ENCODE results near the gene ZNF234. TPM values are rescaled to one million over a fixed set of nuclear protein-coding genes. Genes with fewer than 3 reads are reported as not detected.

The ZNF234 gene
- 10 to 100 TPM; 14.6 to 20.4 TPM for total RNA-seq
- 10 to 100 TPM; 12.7 to 15.5 TPM for polyA plus RNA-seq (ENCODE audit: insufficient read length in 2 of 2)
- long read RNA-seq, donor 1: 0 reads
- long read RNA-seq, donor 2: 0 reads
- long read RNA-seq, donor 3, full-length matches to known transcripts: 1 of 1 reads
- long read RNA-seq, donor 3, partial matches to known transcripts: 0 of 1 reads
- long read RNA-seq, donor 3, other reads (novel, unspliced or antisense): 0 of 1 reads
- long read RNA-seq, donor 4, partial matches to known transcripts: 6 of 6 reads
- long read RNA-seq, donor 4, other reads (novel, unspliced or antisense): 0 of 6 reads

DNA sequence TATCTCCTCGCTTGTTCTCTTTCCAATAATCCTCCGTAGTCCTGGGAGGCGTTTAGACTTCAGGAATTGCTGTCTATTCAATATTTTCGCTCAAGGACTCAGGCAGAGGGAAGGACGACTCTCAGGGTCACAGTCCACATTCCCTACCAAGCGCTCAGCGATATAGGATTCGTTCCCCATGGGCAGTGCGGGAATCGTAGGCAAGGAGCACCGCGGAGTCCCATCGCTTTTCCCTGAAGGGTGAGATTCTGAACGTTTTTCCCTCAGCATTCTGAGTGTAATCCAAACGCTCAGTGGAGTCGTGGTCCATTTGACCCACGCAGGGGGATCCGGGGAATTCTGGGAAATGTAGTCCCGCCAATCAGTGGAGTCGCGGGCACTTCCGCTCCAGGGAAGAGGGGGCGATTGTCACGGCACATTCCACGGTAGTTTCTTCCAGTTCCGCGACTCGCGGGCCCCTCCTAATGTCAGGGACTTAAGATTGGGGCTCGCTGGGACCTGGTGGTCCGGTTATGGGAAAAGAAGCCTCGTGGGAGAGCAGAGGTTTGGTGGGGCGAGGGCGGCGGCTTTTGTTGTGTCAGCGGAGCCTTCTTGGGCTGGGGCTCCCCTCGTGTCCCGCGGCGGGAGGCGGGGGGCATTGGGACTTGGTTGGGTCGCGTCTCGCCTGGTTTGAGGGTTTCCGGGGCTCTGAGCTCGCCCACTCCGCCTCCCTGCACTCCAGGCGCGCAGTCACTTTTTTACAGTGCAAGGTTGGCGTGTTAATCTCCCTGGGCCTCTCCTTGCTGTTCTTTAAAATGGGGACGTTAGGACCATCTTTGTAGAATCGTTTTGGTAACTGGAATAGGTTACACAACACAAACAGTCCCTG lies at the start of gene ZNF234:
TSS of gene ZNF234 (plus strand) at position 364 of the 868 bp plus-strand sequence. CDS start 3,079 bp downstream, outside the sequence.
- under 1% methylated on average over 45 of the region's 52 CpGs for WGBS (ENCODE audit: insufficient coverage)
- Histone ChIP-seq H3K36me3 (ENCODE audit: control insufficient read depth, insufficient read depth, low read length) (peaks cover 9% of the 10 kb centered on the region), H3K9me3 (ENCODE audit: control insufficient read depth, insufficient read depth, low read length) (no peaks in the 10 kb centered on the region), H3K4me1 (ENCODE audit: control insufficient read depth, insufficient read depth, low read length) (peaks cover 6% of the 10 kb centered on the region), H3K27ac (ENCODE audit: low read depth, low read length) (peak within 1 kb of the TSS; percentile 85), H3K4me3 (ENCODE audit: low read depth, low read length) (peak within 1 kb of the TSS; percentile 95), H3K27me3 (ENCODE audit: control insufficient read depth, insufficient read depth, low read length) (no peaks in the 10 kb centered on the region)
- DNase-seq (ENCODE audit: low read depth in 4 of 6, low spot score in 6 of 6): peak; percentile 76 to 98 (median 88)

GRCh38 chr19:44092108-44092507 lies 49.2 kb upstream of the ZNF234 start:
- Histone ChIP-seq H3K4me3 (ENCODE audit: low read depth, low read length) (no peak overlapping the region), H3K4me1 (ENCODE audit: control insufficient read depth, insufficient read depth, low read length) (peaks cover 6% of the 10 kb centered on the region), H3K36me3 (ENCODE audit: control insufficient read depth, insufficient read depth, low read length) (peaks cover 12% of the 10 kb centered on the region), H3K27me3 (ENCODE audit: control insufficient read depth, insufficient read depth, low read length) (no peaks in the 10 kb centered on the region), H3K27ac (ENCODE audit: low read depth, low read length) (no peak overlapping the region), H3K9me3 (ENCODE audit: control insufficient read depth, insufficient read depth, low read length) (no peaks in the 10 kb centered on the region)
- no peak for DNase-seq (ENCODE audit: low read depth in 4 of 6, low spot score in 6 of 6)
- WGBS (ENCODE audit: insufficient coverage): 81% methylated on average over 2 of the region's 4 CpGs

DNA sequence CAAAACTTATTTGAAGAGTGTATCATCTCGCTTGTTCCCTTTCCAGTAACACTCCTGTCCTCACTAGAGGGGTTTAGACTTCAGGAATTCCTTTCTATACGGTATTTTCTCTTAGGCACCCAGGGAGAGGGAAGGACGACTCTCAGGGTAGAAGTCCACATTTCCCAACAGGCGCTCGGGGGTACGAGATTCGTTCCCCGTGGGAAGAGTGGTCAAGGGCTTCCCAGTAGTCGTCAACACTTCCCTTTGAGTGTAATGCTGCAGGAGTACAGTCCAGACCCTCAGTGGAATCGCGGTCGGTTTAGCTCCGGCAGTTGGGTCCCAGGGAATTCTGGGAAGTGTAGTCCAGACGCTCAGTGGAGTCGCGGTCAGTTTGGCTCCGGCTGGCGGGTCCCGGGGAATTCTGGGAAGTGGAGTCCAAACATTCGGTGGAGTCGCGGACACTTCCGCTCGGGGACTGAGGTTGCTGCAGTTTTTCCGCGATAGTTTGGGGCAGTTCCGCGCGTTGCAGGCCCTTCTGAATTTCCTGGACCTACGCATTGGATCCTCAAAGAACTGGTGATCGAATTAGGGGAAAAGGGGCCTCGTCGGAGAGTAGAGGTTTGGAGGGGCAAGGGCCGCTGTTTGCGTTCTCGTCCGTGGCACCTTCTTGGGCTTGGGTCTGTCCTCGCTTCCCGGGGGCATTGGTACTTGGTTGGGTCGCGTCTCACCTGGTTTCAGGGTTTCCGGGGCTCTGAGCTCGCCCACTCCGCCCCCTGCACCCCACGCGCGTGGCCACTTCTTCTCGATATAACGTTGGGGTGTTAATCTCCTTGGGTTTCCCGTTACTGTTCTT lies 47.2 kb upstream of the ZNF234 start, which contains the start of gene ZNF224:
TSS of gene ZNF224 (plus strand) at position 431 of the 835 bp plus-strand sequence. CDS start 3,513 bp downstream, outside the sequence.
- Histone ChIP-seq H3K36me3 (ENCODE audit: control insufficient read depth, insufficient read depth, low read length) (peaks cover 9% of the 10 kb centered on the region), H3K4me3 (ENCODE audit: low read depth, low read length) (peak within 1 kb of the TSS; percentile 81), H3K4me1 (ENCODE audit: control insufficient read depth, insufficient read depth, low read length) (peaks cover 6% of the 10 kb centered on the region), H3K27ac (ENCODE audit: low read depth, low read length) (peak within 1 kb of the TSS; percentile 78), H3K27me3 (ENCODE audit: control insufficient read depth, insufficient read depth, low read length) (no peaks in the 10 kb centered on the region), H3K9me3 (ENCODE audit: control insufficient read depth, insufficient read depth, low read length) (no peaks in the 10 kb centered on the region)
- WGBS (ENCODE audit: insufficient coverage): under 1% methylated on average over 48 of the region's 50 CpGs
- peak; percentile 88 to 99 (median 92) for DNase-seq (ENCODE audit: low read depth in 4 of 6, low spot score in 6 of 6)

DNA sequence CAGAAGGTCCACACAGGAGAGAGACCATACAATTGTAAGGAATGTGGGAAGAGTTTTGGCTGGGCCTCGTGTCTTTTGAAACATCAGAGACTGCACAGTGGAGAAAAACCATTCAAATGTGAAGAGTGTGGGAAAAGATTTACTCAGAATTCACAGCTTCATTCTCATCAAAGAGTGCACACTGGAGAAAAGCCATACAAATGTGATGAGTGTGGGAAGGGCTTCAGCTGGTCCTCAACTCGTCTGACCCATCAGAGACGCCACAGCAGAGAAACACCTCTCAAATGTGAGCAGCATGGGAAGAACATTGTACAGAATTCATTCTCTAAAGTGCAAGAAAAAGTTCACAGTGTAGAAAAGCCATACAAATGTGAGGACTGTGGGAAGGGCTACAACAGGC lies 33.6 kb upstream of the ZNF234 start:
- Histone ChIP-seq H3K4me3 (ENCODE audit: low read depth, low read length) (no peak overlapping the region), H3K27ac (ENCODE audit: low read depth, low read length) (no peak overlapping the region), H3K36me3 (ENCODE audit: control insufficient read depth, insufficient read depth, low read length) (peaks cover 16% of the 10 kb centered on the region), H3K9me3 (ENCODE audit: control insufficient read depth, insufficient read depth, low read length) (peaks cover 13% of the 10 kb centered on the region), H3K4me1 (ENCODE audit: control insufficient read depth, insufficient read depth, low read length) (no peaks in the 10 kb centered on the region), H3K27me3 (ENCODE audit: control insufficient read depth, insufficient read depth, low read length) (no peaks in the 10 kb centered on the region)
- 90% methylated on average over 2 of the region's 3 CpGs for WGBS (ENCODE audit: insufficient coverage)
- DNase-seq (ENCODE audit: low read depth in 4 of 6, low spot score in 6 of 6): no peak

GRCh38 chr19:44109458-44109857 lies 31.9 kb upstream of the ZNF234 start:
- Histone ChIP-seq H3K4me3 (ENCODE audit: low read depth, low read length) (no peak overlapping the region), H3K4me1 (ENCODE audit: control insufficient read depth, insufficient read depth, low read length) (peaks cover 2% of the 10 kb centered on the region), H3K27ac (ENCODE audit: low read depth, low read length) (no peak overlapping the region), H3K9me3 (ENCODE audit: control insufficient read depth, insufficient read depth, low read length) (peaks cover 13% of the 10 kb centered on the region), H3K27me3 (ENCODE audit: control insufficient read depth, insufficient read depth, low read length) (no peaks in the 10 kb centered on the region), H3K36me3 (ENCODE audit: control insufficient read depth, insufficient read depth, low read length) (peaks cover 12% of the 10 kb centered on the region)
- no peak for DNase-seq (ENCODE audit: low read depth in 4 of 6, low spot score in 6 of 6)

- Histone ChIP-seq H3K9me3 (ENCODE audit: control insufficient read depth, insufficient read depth, low read length) (peaks cover 11% of the 10 kb centered on the region), H3K36me3 (ENCODE audit: control insufficient read depth, insufficient read depth, low read length) (peaks cover 14% of the 10 kb centered on the region), H3K4me1 (ENCODE audit: control insufficient read depth, insufficient read depth, low read length) (peaks cover 4% of the 10 kb centered on the region), H3K27ac (ENCODE audit: low read depth, low read length) (peak overlapping the region; percentile 25), H3K4me3 (ENCODE audit: low read depth, low read length) (peak overlapping the region; percentile 86), H3K27me3 (ENCODE audit: control insufficient read depth, insufficient read depth, low read length) (no peaks in the 10 kb centered on the region)
- peak in 3 of 6 donors; percentile 9 to 92 (median 75) for DNase-seq (ENCODE audit: low read depth in 4 of 6, low spot score in 6 of 6)
- WGBS (ENCODE audit: insufficient coverage): 10% methylated on average over 12 of the region's 17 CpGs
These were observed 29.4 kb upstream of the ZNF234 start for GRCh38 chr19:44111910-44112463.

DNA sequence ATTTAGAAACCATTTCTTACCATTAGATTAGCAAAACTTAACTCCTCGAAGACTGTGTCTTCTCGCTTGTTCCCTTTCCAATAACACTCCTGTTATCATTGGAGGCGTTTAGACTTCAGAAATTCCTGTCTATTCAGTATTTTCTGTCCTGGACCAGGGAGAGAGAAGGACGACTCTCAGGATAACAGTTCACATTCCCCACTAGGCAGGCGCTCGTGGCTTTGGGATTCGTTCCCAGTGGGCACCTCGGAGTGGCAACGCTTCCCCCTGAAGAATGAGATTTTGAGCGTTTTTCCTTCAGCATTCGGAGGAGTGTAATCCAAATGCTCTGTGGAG lies 28.6 kb upstream of the ZNF234 start:
- Histone ChIP-seq H3K27me3 (ENCODE audit: control insufficient read depth, insufficient read depth, low read length) (no peaks in the 10 kb centered on the region), H3K4me3 (ENCODE audit: low read depth, low read length) (peak overlapping the region; percentile 86), H3K9me3 (ENCODE audit: control insufficient read depth, insufficient read depth, low read length) (peaks cover 6% of the 10 kb centered on the region), H3K36me3 (ENCODE audit: control insufficient read depth, insufficient read depth, low read length) (peaks cover 10% of the 10 kb centered on the region), H3K4me1 (ENCODE audit: control insufficient read depth, insufficient read depth, low read length) (peaks cover 4% of the 10 kb centered on the region), H3K27ac (ENCODE audit: low read depth, low read length) (peak overlapping the region; percentile 87)
- DNase-seq (ENCODE audit: low read depth in 4 of 6, low spot score in 6 of 6): no peak
- WGBS (ENCODE audit: insufficient coverage): 0% methylated on average over 9 of the region's 11 CpGs

- Histone ChIP-seq H3K27ac (ENCODE audit: low read depth, low read length) (peak within 1 kb of the TSS; percentile 87), H3K4me1 (ENCODE audit: control insufficient read depth, insufficient read depth, low read length) (peaks cover 4% of the 10 kb centered on the region), H3K27me3 (ENCODE audit: control insufficient read depth, insufficient read depth, low read length) (no peaks in the 10 kb centered on the region), H3K9me3 (ENCODE audit: control insufficient read depth, insufficient read depth, low read length) (peaks cover 6% of the 10 kb centered on the region), H3K4me3 (ENCODE audit: low read depth, low read length) (peak within 1 kb of the TSS; percentile 86), H3K36me3 (ENCODE audit: control insufficient read depth, insufficient read depth, low read length) (peaks cover 11% of the 10 kb centered on the region)
- WGBS (ENCODE audit: insufficient coverage): under 1% methylated on average over 44 of the region's 44 CpGs
- peak; percentile 97 to 100 (median 99) for DNase-seq (ENCODE audit: low read depth in 4 of 6, low spot score in 6 of 6)
These were observed 28.1 kb upstream of the ZNF234 start, which contains the start of gene ZNF225 for GRCh38 chr19:44113138-44113783. Gene ZNF225, plus strand, starts transcription at chr19:44113399. Its CDS starts 2,429 bp downstream, at chr19:44115828.
